B cell (primary cell): Measurements from ENCODE around the gene ZNF112.
"Not testable (repeated sequence)": the region's sequence is repeated elsewhere in the genome, so short reads cannot be mapped to it uniquely, and the experiment has no call there.

Experiments
- EZH2 ChIP-seq: IDR thresholded peaks from 2 replicates; pipeline ENCODE4 v1.6.1; 2012; ENCODE audit warnings: borderline replicate concordance, low read depth, mild to moderate bottlenecking, moderate library complexity, low read length; ENCODE audit not compliant: insufficient read depth, poor library complexity, severe bottlenecking
- TF ChIP-seq, protein P1 (sequence below): fragments of 200-600 bp; IDR thresholded peaks from one replicate; pipeline ENCODE4 v1.8.0; 2022; ENCODE audit warnings: antibody characterized with exemption, mild to moderate bottlenecking

DNA sequence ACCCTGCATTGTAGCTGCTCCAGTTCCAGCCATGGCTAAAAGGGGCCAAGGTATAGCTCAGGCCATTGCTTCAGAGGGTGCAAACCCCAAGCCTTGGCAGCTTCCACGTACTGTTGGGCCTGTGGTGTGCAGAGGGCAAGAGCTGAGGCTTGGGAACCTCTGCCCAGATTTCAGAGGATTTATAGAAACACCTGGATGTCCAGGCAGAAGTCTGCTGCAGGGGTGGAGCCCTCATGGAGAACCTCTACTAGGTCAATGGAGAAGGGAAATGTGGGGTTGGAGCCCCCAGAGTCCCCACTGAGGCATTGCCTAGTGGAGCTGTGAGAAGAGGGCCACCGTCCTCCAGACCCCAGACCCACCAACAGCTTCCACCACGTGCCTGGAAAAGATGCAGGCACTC lies 21.8 kb downstream of the ZNF112 start:
- TF ChIP-seq EZH2: not testable (repeated sequence)
- TF ChIP-seq, protein P1, sequence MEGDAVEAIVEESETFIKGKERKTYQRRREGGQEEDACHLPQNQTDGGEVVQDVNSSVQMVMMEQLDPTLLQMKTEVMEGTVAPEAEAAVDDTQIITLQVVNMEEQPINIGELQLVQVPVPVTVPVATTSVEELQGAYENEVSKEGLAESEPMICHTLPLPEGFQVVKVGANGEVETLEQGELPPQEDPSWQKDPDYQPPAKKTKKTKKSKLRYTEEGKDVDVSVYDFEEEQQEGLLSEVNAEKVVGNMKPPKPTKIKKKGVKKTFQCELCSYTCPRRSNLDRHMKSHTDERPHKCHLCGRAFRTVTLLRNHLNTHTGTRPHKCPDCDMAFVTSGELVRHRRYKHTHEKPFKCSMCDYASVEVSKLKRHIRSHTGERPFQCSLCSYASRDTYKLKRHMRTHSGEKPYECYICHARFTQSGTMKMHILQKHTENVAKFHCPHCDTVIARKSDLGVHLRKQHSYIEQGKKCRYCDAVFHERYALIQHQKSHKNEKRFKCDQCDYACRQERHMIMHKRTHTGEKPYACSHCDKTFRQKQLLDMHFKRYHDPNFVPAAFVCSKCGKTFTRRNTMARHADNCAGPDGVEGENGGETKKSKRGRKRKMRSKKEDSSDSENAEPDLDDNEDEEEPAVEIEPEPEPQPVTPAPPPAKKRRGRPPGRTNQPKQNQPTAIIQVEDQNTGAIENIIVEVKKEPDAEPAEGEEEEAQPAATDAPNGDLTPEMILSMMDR: not testable (repeated sequence)
